ENCODE results near the gene CALB2.

DNA sequence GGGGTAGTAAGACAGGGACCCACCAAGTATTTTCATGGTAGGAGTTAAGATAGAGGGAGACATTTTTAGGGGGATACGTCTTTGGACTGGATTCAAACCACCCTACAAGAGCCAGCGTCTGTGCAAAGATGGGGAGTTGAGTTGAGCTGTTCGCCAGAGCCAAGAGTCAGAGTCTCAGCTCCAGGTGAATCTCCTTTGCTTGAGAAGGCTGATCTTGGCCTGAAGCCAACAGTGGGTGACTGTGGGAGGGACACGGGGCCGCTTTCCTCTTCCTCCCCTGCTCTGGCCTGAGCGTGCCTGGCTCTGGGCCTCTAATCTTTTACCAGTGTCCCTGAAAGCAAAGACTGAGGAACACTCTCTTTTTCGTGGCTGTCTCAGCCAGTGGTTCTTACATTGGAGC is 78.0 kb downstream of the CALB2 start:
- TF ChIP-seq, protein P1, sequence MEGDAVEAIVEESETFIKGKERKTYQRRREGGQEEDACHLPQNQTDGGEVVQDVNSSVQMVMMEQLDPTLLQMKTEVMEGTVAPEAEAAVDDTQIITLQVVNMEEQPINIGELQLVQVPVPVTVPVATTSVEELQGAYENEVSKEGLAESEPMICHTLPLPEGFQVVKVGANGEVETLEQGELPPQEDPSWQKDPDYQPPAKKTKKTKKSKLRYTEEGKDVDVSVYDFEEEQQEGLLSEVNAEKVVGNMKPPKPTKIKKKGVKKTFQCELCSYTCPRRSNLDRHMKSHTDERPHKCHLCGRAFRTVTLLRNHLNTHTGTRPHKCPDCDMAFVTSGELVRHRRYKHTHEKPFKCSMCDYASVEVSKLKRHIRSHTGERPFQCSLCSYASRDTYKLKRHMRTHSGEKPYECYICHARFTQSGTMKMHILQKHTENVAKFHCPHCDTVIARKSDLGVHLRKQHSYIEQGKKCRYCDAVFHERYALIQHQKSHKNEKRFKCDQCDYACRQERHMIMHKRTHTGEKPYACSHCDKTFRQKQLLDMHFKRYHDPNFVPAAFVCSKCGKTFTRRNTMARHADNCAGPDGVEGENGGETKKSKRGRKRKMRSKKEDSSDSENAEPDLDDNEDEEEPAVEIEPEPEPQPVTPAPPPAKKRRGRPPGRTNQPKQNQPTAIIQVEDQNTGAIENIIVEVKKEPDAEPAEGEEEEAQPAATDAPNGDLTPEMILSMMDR (IDR thresholded peaks at IDR 0.05; ENCODE audit: control extremely low read depth in 1 of 3, insufficient read depth in 1 of 3, low read depth in 1 of 3, low read length in 3 of 3), result no peak
- TF ChIP-seq YY1 (IDR thresholded peaks at IDR 0.05; ENCODE audit: low read depth, low read length) (no peak), RXRA (IDR thresholded peaks at IDR 0.05; ENCODE audit: insufficient read depth, low read depth, low read length) (no peak), RAD21 (IDR thresholded peaks at IDR 0.05 in 1 of 2, conservative IDR thresholded peaks at IDR 0.05 in 1 of 2; ENCODE audit: low read depth in 2 of 2, low read length in 2 of 2) (no peak), RFX5 (IDR thresholded peaks at IDR 0.05; ENCODE audit: borderline replicate concordance, low read depth, low read length) (no peak), EZH2 (IDR thresholded peaks at IDR 0.05; ENCODE audit: low read depth, low read length, severe bottlenecking) (no peak), CEBPB (IDR thresholded peaks at IDR 0.05; ENCODE audit: low read depth, low read length) (no peak), POLR2A (IDR thresholded peaks at IDR 0.05; ENCODE audit: control extremely low read depth in 1 of 2, low read depth in 2 of 2, low read length in 2 of 2) (no peak), FOSL1 (IDR thresholded peaks at IDR 0.05; ENCODE audit: insufficient read depth, low read depth, low read length) (no peak), EP300 (IDR thresholded peaks at IDR 0.05; ENCODE audit: borderline replicate concordance in 1 of 2, low read depth in 2 of 2, low read length in 2 of 2) (no peak)
- TF ChIP-seq, protein P2, sequence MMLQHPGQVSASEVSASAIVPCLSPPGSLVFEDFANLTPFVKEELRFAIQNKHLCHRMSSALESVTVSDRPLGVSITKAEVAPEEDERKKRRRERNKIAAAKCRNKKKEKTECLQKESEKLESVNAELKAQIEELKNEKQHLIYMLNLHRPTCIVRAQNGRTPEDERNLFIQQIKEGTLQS (IDR thresholded peaks at IDR 0.05; ENCODE audit: insufficient read depth, low read depth, low read length), result no peak
- TF ChIP-seq, protein P3, sequence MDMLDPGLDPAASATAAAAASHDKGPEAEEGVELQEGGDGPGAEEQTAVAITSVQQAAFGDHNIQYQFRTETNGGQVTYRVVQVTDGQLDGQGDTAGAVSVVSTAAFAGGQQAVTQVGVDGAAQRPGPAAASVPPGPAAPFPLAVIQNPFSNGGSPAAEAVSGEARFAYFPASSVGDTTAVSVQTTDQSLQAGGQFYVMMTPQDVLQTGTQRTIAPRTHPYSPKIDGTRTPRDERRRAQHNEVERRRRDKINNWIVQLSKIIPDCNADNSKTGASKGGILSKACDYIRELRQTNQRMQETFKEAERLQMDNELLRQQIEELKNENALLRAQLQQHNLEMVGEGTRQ (IDR thresholded peaks at IDR 0.05; ENCODE audit: low read length), result no peak
- TF ChIP-seq, protein P4, sequence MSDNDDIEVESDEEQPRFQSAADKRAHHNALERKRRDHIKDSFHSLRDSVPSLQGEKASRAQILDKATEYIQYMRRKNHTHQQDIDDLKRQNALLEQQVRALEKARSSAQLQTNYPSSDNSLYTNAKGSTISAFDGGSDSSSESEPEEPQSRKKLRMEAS (IDR thresholded peaks at IDR 0.05), result no peak

Data from H1 (cell line).